Measurements from ENCODE around the gene GRIFIN. TPM values are rescaled to one million over a fixed set of nuclear protein-coding genes. Genes with fewer than 3 reads are reported as not detected.
A peak's percentile ranks its signal among the peaks of the same experiment; 100 is the strongest.

Gene GRIFIN
- total RNA-seq, 1 donor from 2014 or later: not detected

GRCh38 chr7:2510909-2511768 lies 34.9 kb upstream of the GRIFIN start:
- no peaks in the 10 kb centered on the region for H3K9me3 Mint-ChIP-seq (ENCODE audit: unreplicated experiment)
- peaks cover 8% of the 10 kb centered on the region for H3K27me3 Mint-ChIP-seq (ENCODE audit: unreplicated experiment)
- no peak overlapping the region for H3K4me3 Mint-ChIP-seq (ENCODE audit: unreplicated experiment)
- DNase-seq (ENCODE audit: low spot score): peak; percentile 46
- no peak for TF ChIP-seq CTCF (IDR thresholded peaks at IDR 0.05; ENCODE audit: unreplicated experiment)
- no peaks in the 10 kb centered on the region for H3K36me3 Mint-ChIP-seq (ENCODE audit: low read depth, unreplicated experiment)
- no peak overlapping the region for H3K27ac Mint-ChIP-seq (ENCODE audit: unreplicated experiment)
- peaks cover 13% of the 10 kb centered on the region for H3K4me1 Mint-ChIP-seq (ENCODE audit: unreplicated experiment)

- H3K36me3 Mint-ChIP-seq (ENCODE audit: low read depth, unreplicated experiment): no peaks in the 10 kb centered on the region
Observed at GRCh38 chr7:2510130-2510776, 34.1 kb upstream of the GRIFIN start.

GRCh38 chr7:2509298-2509906 lies 33.2 kb upstream of the GRIFIN start:
- peaks cover 10% of the 10 kb centered on the region for H3K27me3 Mint-ChIP-seq (ENCODE audit: unreplicated experiment)
- no peak overlapping the region for H3K4me3 Mint-ChIP-seq (ENCODE audit: unreplicated experiment)
- DNase-seq (ENCODE audit: low spot score): no peak
- no peak overlapping the region for H3K27ac Mint-ChIP-seq (ENCODE audit: unreplicated experiment)
- no peaks in the 10 kb centered on the region for H3K9me3 Mint-ChIP-seq (ENCODE audit: unreplicated experiment)
- no peak for TF ChIP-seq CTCF (IDR thresholded peaks at IDR 0.05; ENCODE audit: unreplicated experiment)
- no peaks in the 10 kb centered on the region for H3K36me3 Mint-ChIP-seq (ENCODE audit: low read depth, unreplicated experiment)
- H3K4me1 Mint-ChIP-seq (ENCODE audit: unreplicated experiment): peaks cover 13% of the 10 kb centered on the region

More at GRCh38 chr7:2510130-2510776, 34.1 kb upstream of the GRIFIN start:
- no peaks in the 10 kb centered on the region for H3K9me3 Mint-ChIP-seq (ENCODE audit: unreplicated experiment)
- no peak for TF ChIP-seq CTCF (IDR thresholded peaks at IDR 0.05; ENCODE audit: unreplicated experiment)
- peaks cover 8% of the 10 kb centered on the region for H3K27me3 Mint-ChIP-seq (ENCODE audit: unreplicated experiment)
- no peak overlapping the region for H3K27ac Mint-ChIP-seq (ENCODE audit: unreplicated experiment)
- no peak for DNase-seq (ENCODE audit: low spot score)
- H3K4me3 Mint-ChIP-seq (ENCODE audit: unreplicated experiment): no peak overlapping the region
- H3K4me1 Mint-ChIP-seq (ENCODE audit: unreplicated experiment): peaks cover 13% of the 10 kb centered on the region

- Mint-ChIP-seq H3K4me3 (ENCODE audit: unreplicated experiment) (no peak overlapping the region), H3K27me3 (ENCODE audit: unreplicated experiment) (peaks cover 10% of the 10 kb centered on the region), H3K36me3 (ENCODE audit: low read depth, unreplicated experiment) (no peaks in the 10 kb centered on the region), H3K4me1 (ENCODE audit: unreplicated experiment) (peaks cover 13% of the 10 kb centered on the region), H3K27ac (ENCODE audit: unreplicated experiment) (no peak overlapping the region), H3K9me3 (ENCODE audit: unreplicated experiment) (no peaks in the 10 kb centered on the region)
- DNase-seq (ENCODE audit: low spot score): no peak
- TF ChIP-seq CTCF (IDR thresholded peaks at IDR 0.05; ENCODE audit: unreplicated experiment): no peak
Observed at GRCh38 chr7:2508327-2509215, 32.4 kb upstream of the GRIFIN start.
